ENCODE results near the gene UBFD1.
"Not testable (repeated sequence)": the region's sequence is repeated elsewhere in the genome, so short reads cannot be mapped to it uniquely, and the experiment has no call there.

The UBFD1 gene

DNA sequence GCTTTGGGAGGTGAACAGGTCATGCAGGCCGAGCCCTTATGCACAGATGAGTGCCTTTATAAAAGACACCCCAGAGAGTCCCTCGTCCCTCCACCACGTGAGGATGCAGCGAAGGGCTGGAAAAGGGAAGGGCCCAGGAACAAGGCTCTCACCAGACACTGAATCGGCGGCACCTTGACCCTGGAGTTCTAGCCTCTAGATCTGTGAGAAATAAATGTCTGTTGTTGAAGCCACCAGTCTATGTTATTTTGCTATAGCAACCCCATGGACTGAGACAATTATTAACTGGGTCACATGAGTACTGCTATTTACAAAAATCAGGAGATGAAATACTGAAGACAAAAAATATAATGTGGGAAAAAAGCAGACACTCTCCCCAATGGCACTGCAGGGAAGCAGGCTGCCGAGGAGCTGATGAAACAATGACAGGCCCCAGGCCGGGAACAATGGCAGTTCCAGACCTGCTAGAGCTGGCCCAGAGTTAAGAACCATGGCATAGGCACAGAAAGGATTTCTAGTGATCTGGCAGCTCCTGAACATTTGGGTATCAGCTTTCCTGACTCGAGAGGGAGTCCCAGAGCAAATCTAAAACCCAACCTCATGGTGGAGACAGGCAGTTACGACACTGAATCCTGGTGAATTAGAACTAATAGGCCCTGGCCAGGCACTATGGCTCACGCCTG, 29.4 kb upstream of the UBFD1 start:
- no peak for DNase-seq

DNA sequence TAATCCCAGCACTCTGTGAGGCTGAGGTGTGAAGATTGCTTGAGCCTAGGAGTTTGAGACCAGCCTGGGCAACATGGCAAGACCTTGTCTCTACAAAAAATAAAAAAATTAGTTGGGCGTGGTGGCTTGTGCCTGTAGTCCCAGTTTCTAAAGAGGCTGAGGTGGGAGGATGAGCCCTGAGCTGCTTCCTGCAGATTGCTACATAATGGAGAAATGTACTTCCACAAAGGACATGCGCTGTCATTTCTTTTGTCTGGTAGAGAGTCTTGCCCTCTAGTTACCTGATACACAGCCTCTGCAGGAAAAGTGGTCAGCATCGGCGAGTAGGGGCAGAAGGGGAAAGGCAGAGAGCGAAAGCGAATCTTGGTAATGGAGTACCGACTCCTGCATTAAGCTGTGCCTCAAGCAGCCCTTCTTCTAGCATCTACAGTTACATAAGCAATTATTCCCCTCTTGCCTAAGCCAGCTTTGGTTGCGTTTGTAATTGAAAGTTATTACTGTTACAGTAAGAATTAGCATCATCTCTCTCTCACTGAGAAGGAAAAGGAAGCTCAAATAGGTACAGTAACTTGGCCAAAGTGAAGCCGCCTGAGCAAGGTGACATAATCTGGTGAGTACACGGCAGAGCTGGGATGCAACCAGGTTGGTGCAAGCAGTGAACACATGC, 28.8 kb upstream of the UBFD1 start:
- DNase-seq: peak; percentile 47

DNA sequence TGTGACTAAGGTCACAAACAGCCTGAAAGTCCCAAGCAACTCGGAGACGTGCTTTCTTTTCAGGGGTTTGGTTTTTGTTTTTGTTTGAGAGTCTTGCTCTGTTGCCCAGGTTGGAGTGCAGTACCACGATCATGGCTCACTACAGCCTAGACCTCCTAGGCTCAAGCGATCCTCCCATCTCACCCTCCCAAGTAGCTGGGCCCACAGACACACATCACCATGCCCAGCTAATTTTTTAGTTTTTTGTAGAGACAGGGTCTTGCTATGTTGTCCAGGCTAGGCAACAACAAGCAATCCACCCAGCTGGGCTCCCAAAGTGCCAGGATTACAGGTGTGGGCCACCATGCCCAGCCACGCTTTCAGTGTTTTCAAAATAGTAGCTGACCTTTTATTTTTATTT, 27.5 kb upstream of the UBFD1 start:
- no peak for DNase-seq

DNA sequence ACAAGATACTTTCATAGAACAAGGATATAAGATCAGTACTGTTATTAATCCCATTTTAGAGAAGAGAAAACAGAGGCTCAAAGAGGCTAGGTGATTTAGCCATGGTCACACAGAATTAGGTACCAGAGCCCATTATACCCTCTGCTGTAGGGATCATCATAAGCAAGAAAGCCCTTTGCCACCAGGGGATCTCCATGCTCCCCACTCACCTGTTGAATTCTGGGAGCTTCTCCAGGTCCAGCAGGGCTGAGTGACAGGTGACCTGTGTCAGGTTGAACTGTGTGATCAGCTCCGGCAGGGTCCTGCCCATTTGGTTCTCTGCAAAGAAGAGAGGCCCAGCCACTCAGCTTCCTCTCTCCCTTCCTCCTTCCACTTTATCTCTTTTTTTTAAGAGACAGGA, 25.1 kb upstream of the UBFD1 start:
- no peak for DNase-seq

DNA sequence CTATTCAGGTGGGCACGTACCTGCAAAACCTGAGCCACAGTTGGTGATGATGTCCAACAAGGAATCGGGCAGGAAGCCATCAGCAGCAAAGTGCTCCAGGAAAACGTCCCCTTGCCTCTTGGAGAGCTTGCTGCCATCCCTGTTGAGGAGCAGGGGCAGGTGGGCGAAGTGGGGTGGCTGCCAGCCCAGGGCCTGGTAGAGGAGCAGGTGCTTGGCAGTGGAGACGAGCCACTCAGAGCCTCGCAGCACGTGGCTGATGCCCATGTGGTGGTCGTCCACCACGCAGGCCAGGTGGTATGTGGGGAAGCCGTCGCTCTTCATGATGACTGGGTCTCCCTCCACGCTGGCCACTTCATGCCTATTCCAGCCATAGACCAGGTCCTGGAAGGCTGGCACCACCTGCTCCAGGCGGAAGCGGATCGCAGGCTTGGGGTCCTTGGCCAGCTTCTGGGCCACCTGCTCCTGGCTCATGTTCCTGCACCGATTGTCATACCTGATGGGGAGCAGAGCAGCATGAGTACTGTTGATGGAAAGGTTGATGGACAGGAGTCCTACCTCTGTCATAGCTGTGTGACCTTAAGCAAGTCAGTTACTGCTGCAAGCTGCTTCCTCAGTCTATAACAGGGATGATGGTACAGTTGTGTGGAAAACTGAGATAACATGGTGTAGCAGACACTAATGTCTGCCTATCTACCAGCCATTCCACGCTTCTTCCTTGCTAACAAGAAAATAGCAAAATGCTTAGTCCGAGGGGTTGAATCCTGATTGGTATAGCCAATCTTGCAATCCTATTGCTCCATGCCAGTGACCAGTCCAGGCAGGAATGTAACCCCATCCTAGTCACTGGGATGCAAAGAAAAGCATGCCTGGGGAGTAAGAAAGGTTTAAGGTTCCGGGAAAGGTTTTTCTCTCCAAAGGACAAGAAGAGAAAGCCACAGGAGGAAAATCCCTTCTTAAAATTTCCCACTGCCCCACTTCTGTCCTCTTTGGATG, 22.4 kb upstream of the UBFD1 start:
- no peak for DNase-seq

DNA sequence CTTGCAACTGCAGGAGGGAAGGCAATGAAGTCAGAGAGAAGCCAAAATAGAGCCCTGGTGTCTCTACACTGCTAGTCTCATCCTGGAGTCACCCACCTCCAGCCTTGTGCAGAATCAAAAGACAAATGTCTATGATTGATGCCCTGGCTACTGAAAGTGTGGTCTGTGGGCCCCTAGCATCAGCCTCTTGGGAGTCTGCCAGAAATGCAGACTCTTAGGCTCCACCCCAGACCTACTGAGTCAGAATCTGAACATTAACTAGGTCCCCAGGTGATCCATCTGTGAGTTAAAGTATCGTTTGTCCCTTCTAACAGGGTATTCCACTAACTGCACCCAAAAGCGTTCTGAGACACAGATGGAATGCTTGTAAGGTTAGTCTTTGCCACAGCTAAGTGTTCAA, 21.6 kb upstream of the UBFD1 start:
- DNase-seq: no peak

DNA sequence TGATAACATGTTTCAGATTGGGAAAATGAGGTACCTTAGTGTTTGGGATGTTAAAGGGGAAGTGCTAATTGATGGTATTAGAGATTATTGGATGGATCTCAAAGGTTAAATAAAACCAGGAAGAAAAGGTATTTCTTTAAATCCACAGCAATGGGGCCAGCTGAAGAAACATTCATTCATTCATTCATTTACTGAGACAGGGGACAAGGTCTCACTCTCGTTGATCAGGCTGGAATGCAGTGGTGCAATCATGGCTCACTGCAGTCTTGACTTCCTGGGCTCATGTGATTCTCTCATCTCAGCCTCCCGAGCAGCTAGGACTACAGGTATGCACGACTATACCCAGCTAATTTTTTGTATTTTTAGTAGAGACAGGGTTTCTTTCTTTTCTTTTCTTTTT, 20.1 kb upstream of the UBFD1 start:
- DNase-seq: no peak

DNA sequence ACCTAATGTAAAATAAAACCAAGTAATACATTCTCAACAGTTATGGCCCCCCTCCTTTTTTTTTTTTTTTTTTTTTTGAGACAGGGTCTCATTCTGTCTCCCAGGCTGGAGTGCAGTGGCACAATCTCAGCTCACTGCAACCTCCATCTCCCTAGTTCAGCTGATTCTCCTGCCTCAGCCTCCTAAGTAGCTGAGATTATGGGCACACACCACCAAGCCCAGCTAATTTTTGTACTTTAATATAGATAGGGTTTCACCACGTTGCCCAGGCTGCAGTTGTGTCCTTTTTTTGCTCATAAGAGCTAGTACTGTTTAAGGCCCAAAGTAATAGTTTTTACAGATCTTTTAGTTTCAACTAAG, 18.6 kb upstream of the UBFD1 start:
- no peak for DNase-seq

DNA sequence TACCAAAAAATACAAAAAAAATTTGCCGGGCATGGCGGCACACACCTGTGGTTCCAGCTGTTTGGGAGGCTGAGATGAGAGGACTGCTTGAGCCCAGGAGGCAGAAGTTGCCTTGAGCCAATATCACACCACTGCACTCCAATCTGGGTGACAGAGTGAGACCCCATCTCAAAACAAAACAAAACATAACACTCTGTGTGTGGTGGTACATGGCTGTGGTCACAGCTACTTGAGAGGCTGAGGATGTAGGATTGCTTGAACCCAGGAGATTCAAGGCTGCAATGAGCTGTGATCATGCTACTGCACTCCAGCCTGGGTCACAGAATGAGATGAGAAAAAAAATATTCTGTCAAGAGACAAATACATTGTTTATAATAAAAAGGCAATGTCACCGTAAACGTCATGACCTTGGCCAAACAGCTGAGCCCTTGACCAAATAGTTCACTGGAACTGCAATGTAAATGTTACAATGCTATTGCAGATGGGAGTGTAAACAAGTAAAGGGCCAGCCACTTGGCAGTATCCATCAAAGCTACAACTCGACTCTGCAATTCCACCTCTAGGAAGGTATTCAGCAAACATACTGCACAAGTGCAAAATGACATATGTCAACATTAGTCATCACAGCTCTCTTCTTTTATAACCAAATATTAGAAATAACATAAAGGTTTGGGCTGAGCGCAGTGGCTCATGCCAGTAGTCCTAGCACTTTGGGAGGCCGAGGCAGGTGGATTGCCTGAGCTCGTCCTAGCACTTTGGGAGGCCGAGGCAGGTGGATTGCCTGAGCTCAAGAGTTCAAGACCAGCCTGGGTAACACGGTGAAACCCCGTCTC, 17.3 kb upstream of the UBFD1 start:
- no peak for DNase-seq

DNA sequence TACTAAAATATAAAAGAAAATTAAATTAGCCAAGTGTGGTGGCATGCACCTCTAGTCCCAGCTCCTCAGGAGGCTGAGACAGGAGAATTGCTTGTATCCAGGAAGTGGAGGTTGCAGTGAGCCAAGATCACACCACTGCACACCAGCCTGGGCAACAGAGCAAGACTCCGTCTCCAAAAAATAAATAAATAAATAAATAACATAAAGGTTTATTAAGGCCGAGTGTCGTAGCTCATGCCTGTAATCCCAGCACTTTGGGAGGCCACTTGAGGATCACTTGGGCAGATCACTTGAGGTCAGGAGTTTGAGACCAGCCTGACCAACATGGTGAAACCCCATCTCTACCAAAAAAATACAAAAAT, 16.7 kb upstream of the UBFD1 start:
- DNase-seq: not testable (repeated sequence)

DNA sequence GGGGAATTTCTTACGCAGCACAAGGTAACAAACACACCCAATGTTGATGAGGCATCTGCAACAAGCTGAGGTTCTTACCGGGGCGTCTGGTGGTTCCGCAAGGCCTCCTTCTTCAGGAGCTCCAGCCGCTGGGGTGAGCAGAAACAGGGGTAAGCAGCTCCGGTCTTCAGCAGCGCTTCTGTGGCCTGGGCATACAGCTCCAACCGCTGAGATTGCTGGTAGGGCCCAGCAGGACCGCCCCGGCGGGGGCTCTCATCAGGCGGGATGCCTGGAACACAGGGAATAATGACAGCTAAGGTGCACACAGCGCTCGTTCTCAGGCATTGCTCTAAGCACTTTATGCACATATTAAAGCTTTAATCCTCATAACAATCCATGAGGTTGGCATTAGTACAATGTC, 13.1 kb upstream of the UBFD1 start:
- DNase-seq: no peak

DNA sequence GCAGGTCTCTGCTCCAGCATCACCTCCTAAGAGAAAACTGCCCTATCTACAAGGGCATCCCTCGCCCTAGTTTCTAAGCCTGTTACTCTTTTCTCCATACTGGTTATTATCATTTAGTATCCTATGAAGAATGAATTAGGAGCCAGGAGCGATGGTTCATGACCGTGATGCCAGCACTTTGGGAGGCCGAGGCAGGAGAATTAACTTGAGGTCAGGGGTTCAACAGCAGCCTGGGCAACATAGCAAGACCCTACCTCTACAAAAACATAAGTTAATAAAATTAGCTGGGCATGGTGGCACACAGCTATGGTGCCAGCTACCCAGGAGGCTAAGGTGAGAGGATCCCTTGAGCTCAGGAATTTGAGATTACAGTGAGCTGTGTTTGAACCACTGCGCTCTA, 7.6 kb upstream of the UBFD1 start:
- DNase-seq: no peak

DNA sequence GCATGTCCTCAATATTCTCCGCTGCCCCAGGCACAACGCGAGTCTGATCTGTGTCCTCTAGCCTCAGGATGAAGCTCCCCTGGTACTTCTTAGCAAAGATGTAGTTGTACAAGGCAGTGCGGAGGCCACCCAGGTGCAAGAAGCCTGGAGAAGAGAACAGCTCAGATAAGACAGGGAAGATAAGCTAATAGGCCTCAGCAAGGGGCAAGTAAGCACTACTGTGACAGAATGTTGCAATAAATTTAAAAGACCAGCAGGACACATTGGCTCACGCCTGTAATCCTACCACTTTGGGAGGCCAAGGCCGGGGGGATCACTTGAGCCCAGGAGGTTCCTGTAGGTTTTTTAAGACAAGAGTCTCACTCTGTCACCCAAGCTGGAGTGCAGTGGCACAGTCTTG, 5.4 kb upstream of the UBFD1 start:
- DNase-seq: no peak

DNA sequence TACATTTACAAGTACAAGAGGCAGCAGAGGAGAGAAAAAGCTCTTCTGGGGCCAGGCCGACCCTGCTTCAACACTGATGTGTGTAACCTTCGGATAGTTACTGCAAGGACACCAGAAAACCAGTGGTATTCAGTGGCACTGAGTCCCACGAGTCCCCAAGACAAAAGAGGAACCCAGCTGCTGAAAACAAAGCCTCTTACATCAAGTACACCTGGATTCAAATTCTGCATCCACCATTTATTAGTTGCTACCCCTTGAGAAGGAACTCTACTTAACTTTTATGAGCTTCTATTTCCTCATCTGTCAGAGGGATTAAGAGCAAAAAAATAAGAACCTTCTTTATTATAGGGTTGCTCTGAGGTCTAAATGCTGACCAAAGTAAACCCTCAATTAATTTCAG, 3.0 kb upstream of the UBFD1 start:
- no peak for DNase-seq

DNA sequence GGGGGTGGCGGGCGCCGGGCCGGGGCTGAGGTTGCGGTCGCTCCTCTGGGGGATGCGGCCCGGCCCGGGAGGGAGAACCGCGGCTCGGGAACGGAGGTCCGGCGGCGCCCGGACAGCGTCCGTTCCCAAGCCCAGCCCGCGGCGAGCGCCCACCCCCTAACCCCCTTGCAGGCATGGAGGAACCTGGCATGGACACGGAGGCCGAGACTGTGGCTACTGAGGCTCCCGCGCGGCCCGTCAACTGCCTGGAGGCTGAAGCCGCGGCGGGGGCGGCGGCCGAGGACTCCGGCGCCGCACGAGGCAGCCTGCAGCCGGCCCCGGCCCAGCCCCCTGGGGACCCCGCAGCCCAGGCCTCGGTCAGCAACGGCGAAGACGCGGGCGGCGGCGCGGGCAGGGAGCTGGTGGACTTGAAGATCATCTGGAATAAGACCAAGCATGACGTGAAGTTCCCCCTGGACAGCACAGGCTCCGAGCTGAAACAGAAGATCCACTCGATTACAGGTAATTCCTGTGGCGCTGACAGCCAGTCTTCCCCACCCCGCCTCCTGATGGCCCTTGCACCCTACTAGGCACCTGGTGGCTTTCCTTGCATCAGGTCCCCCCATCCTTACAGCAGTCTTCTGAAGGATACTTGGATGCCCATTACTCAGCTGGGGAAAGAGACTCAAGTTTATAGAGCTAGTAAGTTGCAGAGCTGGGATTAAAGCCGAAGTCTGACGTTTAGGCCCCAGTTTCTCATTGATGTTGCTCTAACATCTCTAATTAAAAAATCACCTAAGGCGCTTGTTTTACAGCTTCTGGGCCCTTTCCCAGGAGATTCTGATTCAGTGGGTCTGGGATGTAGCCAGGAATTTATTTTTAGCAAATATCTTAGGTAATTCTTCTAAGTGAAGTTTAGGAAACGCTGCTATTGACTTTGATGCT, 514 bp downstream of the UBFD1 start:
- peak; percentile 27 for DNase-seq

DNA sequence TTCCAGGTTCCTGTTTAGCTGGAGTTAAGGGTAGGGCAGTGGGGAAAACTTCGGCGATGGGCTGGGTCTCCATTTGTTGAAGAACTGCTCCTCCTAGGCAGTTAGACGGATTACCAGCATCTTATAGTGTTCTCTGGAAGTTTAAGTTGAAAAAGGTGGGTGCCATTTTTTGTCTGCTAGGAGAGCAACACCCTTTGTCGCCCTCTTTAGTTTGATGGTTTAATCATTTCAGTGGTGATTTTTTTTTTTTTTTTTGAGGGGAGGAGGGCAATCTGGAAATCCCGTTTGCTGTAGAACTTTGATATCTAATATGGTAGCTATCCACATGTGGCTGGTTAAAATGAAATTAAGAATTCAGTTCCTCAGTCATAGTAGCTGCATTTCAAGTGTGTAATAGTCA, 4.1 kb downstream of the UBFD1 start:
- DNase-seq: no peak

DNA sequence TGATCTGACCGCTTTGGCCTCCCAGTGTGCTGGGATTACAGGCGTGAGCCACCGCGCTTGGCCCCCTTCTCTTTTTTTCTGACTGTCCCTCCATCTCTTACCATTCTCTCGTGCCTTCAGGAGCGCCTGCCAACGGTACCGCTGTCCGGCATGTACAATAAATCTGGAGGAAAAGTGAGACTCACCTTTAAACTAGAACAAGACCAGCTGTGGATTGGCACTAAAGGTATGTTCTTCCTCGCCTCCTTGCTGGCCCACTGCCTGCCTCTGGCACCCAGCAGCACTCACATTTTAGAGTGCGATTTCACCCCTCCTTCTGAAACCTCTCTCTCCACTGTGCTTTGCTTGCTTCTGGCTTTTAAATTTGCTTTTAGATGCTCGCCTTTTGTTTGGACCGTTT, 5.0 kb downstream of the UBFD1 start:
- no peak for DNase-seq

DNA sequence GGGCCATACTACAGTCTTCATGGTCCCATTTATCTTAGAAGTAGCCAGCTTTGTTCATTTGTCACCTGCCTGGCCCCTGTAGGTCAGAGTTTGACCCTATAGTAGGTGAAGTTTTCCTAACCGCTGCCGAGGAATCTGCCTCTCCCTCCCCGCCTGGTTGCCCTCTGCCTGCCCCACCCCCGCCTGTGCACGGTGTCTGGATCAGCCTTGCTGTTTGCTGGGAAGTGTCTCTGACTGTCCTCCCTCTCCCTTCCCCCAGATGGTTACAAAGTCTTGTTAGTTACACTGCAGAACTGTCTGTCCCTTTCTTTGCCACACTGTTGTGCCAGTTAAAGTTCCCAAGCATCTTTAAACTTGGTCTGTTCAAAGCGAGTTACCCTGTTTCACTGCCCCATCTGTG, 5.7 kb downstream of the UBFD1 start:
- no peak for DNase-seq

DNA sequence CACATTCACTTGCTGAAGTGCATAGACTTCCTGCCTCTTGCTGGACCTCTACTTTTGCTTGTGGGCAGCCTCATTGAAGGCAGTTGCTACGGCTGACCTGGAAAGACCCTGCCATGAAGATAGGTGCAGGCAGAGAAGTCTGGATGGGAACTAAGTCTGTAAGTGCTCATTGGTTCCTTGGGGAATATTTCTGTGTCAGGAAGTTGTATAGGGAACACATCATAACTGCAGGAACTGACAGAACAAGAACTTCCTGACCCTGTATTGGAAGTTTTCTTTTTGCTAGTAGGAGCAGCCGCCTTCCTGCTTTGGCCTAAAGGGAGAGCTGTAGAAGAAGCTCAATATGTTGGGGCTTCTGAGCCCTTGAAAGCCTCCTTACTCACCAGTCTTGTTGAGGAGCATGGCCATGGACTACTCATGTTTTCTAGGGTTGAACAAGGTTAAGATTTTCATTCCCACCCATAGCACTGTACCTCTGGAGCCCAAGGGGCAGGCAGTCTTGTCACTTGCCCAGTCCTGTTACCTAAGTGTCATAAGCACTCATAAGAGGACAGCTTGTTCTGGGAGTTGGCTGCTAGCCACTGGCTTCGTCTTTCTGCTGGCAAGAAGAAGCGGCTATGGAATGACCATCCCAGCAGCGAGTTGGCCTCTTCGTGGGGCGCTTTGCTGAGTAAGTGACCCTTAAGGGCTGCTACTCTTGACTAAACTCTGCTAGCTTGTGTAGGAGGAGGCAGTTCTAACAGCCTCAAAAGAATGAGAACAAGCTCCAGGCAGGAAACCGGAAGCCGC, 7.2 kb downstream of the UBFD1 start:
- no peak for DNase-seq

DNA sequence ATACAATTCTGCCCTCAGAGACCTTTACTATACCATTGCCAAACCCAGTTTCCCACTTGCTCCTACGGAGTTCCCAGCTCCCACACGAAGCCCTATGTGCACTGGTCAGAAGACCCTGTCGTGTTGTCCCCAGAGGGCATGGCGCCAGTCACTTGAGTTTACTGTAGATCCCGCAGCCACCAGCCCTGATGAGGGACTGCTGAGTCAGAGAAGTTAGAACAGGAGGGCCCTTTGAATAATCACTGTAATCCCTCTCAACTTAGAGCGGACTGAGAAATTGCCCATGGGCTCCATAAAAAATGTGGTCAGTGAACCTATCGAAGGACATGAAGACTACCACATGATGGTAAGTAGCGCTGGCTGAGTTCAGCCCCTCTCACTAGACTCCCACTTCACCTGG, 9.2 kb downstream of the UBFD1 start:
- DNase-seq: no peak

DNA sequence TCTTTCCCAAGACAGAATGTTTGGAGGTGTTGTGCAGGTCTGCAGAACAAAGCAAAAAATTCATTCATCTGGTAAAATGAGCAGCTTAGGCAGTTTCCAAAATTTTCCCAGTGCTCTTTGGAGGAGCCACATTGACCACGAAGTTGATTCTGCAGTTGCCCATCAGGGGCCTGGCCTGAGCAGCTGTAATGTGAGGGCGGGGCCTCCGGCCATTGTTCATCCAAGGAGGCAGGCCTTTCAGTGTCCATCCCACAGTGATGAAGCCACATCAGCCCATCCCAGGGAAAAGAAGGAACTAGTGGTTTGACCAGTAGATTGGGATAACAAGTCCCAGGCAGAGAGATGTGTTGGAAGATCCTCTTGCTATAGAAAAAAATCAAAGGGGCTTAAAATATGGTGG, 10.1 kb downstream of the UBFD1 start:
- DNase-seq: no peak

Data from suppressor macrophage treated with lipopolysaccharide for 4 hours (primary cell).